HL-60 (cell line): ENCODE measurements around the gene GPX1.
"Not testable (repeated sequence)": the region's sequence is repeated elsewhere in the genome, so short reads cannot be mapped to it uniquely, and the experiment has no call there.

ENCODE experiments used
- DNase-seq, 2 experiments: peaks; one replicate each; pipeline ENCODE4 v3.0.0-alpha.2; 2010 to 2020; ENCODE audit warnings: low read depth in 1 of 2, low spot score in 1 of 2
- H3K27ac ChIP-seq: fragments of 250-450 bp; sonication (Bioruptor Pico); replicated peaks from 2 replicates; pipeline ENCODE4 v1.5.1; 2020; ENCODE audit warnings: mild to moderate bottlenecking, moderate library complexity
- H3K27me3 ChIP-seq: fragments of 250-450 bp; sonication (Bioruptor Pico); 2 replicates; pipeline ENCODE4 v1.5.1; 2021; ENCODE audit warnings: mild to moderate bottlenecking, moderate library complexity; ENCODE audit not compliant: insufficient read depth, poor library complexity, severe bottlenecking
- H3K4me3 ChIP-seq: replicated peaks from 2 replicates; pipeline ENCODE4 v1.5.1; 2011; ENCODE audit warnings: mild to moderate bottlenecking, control low read depth, low read length; ENCODE audit not compliant: insufficient read depth
- GABPA ChIP-seq: IDR thresholded peaks from 2 replicates; pipeline ENCODE4 v1.6.1; 2012; ENCODE audit warnings: low read depth
- POLR2AphosphoS5 ChIP-seq: IDR thresholded peaks from 2 replicates; pipeline ENCODE4 v1.6.1; 2012; ENCODE audit warnings: low read depth
- SPI1 ChIP-seq: IDR thresholded peaks from 2 replicates; pipeline ENCODE4 v1.6.1; 2012; ENCODE audit warnings: low read depth, mild to moderate bottlenecking, borderline replicate concordance
- TF ChIP-seq, protein P1 (sequence below): IDR thresholded peaks from one replicate; pipeline ENCODE4 v1.5.1; 2011; ENCODE audit warnings: low read length, control low read depth, inconsistent platforms; ENCODE audit not compliant: insufficient read depth
- TF ChIP-seq, protein P2 (sequence below): IDR thresholded peaks from 2 replicates; pipeline ENCODE4 v1.6.1; 2012; ENCODE audit warnings: low read depth; ENCODE audit not compliant: insufficient replicate concordance

Gene GPX1

DNA sequence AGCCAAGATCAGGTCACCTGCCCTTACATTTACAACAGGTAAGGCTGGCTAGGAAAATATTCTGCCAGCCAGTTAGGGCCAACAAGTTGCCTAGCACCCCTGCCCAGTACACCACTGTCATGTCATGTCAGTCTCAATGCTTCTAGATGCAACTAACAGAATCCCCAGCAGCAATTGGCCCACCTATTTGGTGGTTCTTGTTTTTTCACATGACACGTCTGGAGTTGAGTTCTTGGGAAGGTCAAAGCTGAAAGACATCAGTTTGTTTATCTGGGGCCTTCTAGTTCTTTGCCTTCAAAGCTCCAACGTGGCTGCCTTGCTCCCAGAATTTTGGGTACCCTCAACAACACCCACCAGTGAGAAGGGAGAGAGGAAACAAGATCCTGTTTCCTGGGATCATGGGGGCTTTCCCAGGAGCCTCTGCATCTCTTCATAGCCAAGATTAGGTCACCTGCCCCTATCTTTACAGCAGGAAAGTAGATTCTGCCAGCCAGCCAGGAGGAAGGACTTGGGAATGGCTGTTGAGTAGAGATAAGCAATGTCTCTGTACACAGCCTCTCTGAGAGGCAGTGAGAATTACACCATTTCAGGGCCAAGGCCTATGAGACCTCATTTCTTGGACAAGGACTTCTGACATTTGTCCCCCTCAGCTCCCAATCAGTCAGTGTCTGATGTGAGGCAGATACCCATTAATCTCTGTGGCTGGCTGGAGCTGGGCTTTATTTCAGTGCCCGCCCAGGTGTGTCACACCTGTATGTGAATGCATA, 8.6 kb downstream of the GPX1 start:
- no peak overlapping the region for H3K4me3 ChIP-seq
- 0 out of 2 replicates have a peak overlapping the region, but pooled peaks have one; percentile 14 for H3K27ac ChIP-seq
- no peaks in the 10 kb centered on the region for H3K27me3 ChIP-seq
- DNase-seq, result no peak
- TF ChIP-seq, protein P1, sequence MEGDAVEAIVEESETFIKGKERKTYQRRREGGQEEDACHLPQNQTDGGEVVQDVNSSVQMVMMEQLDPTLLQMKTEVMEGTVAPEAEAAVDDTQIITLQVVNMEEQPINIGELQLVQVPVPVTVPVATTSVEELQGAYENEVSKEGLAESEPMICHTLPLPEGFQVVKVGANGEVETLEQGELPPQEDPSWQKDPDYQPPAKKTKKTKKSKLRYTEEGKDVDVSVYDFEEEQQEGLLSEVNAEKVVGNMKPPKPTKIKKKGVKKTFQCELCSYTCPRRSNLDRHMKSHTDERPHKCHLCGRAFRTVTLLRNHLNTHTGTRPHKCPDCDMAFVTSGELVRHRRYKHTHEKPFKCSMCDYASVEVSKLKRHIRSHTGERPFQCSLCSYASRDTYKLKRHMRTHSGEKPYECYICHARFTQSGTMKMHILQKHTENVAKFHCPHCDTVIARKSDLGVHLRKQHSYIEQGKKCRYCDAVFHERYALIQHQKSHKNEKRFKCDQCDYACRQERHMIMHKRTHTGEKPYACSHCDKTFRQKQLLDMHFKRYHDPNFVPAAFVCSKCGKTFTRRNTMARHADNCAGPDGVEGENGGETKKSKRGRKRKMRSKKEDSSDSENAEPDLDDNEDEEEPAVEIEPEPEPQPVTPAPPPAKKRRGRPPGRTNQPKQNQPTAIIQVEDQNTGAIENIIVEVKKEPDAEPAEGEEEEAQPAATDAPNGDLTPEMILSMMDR, result no peak
- TF ChIP-seq POLR2AphosphoS5 (no peak), SPI1 (no peak), GABPA (no peak)
- TF ChIP-seq, protein P2, sequence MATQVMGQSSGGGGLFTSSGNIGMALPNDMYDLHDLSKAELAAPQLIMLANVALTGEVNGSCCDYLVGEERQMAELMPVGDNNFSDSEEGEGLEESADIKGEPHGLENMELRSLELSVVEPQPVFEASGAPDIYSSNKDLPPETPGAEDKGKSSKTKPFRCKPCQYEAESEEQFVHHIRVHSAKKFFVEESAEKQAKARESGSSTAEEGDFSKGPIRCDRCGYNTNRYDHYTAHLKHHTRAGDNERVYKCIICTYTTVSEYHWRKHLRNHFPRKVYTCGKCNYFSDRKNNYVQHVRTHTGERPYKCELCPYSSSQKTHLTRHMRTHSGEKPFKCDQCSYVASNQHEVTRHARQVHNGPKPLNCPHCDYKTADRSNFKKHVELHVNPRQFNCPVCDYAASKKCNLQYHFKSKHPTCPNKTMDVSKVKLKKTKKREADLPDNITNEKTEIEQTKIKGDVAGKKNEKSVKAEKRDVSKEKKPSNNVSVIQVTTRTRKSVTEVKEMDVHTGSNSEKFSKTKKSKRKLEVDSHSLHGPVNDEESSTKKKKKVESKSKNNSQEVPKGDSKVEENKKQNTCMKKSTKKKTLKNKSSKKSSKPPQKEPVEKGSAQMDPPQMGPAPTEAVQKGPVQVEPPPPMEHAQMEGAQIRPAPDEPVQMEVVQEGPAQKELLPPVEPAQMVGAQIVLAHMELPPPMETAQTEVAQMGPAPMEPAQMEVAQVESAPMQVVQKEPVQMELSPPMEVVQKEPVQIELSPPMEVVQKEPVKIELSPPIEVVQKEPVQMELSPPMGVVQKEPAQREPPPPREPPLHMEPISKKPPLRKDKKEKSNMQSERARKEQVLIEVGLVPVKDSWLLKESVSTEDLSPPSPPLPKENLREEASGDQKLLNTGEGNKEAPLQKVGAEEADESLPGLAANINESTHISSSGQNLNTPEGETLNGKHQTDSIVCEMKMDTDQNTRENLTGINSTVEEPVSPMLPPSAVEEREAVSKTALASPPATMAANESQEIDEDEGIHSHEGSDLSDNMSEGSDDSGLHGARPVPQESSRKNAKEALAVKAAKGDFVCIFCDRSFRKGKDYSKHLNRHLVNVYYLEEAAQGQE, result no peak

DNA sequence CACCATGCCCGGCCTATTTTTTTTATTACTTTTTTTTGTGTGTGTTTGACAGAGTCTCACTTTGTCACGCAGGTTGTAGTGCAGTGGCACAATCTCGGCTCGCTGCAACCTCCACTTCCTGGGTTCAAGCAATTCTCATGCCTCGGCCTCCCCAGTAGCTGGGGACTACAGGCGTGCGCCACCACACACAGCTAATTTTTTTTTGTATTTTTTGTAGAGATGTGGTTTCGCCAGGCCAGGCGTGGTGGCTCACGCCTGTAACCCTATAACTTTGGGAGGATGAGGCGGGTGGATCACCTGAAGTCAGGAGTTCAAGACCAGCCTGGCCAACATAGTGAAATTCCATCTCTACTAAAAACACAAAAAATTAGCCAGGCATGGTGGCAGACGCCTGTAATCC, 9.8 kb downstream of the GPX1 start:
- DNase-seq, H3K27me3 ChIP-seq, H3K27ac ChIP-seq, H3K4me3 ChIP-seq: not testable (repeated sequence)

DNA sequence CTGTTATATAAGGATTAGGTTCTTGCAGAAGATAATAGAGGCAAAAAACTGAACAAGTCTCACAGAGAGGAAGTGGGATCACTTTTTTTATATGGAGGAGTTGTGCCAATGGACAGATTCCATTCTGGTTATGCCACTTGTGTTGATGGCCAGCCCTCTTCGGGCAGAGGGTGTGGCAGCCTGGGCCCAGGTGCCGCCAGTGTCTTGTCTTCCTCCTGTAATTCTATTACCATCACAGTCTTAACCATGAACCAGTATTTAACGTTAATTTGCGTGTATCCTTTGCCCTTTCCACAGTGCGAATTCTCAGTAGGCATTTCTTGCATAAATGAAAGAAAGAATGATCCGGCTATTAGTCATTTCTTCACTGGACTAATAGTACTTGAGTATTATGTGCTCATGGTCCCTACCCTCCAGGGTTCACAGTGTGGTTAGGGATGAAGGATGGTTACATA, 11.3 kb downstream of the GPX1 start:
- no peak overlapping the region for H3K4me3 ChIP-seq

DNA sequence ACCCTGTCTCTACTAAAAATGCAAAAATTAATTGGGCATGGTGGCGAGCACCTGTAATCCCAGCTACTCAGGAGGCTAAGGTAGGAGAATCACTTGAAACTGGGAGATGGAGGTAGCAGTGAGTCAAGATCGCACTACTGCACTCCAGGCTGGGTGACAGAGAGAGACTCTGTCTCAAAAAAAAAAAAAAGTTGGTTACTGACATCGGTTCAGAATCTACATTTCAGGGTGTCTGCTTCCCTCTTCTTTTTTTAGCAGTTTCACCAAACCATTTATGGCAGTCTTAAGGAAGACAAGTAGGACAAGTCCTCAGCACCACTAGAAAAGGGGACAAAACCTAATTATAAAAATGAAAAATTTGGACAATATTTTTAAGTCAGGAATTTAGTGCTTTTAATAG, 15.0 kb downstream of the GPX1 start:
- no peak overlapping the region for H3K4me3 ChIP-seq
- H3K27ac ChIP-seq, result peak overlapping the region; percentile 99
- TF ChIP-seq POLR2AphosphoS5 (no peak), SPI1 (no peak), GABPA (no peak)
- TF ChIP-seq, protein P1, result no peak
- TF ChIP-seq, protein P2, result no peak
- H3K27me3 ChIP-seq, result no peaks in the 10 kb centered on the region
- no peak for DNase-seq

More for the DNA sequence above, 11.3 kb downstream of the GPX1 start:
- Histone ChIP-seq H3K27ac (peak overlapping the region; percentile 99), H3K27me3 (no peaks in the 10 kb centered on the region)
- TF ChIP-seq SPI1, result peak; percentile 87
- TF ChIP-seq, protein P1, result no peak
- DNase-seq, result peak in 1 of 2 experiments; percentile 26
